Measurements from ENCODE around the gene RSU1.

Gene RSU1

GRCh38 chr10:16602104-16602775 is 215.0 kb downstream of the RSU1 start:
- no peak for DNase-seq (ENCODE audit: low spot score)

GRCh38 chr10:16599662-16600061 is 217.6 kb downstream of the RSU1 start:
- DNase-seq (ENCODE audit: low spot score) = no peak

GRCh38 chr10:16597656-16598055 is 219.6 kb downstream of the RSU1 start:
- DNase-seq (ENCODE audit: low spot score) = no peak

- DNase-seq (ENCODE audit: low spot score) = no peak
Measured at GRCh38 chr10:16592378-16592777, 224.8 kb downstream of the RSU1 start.

GRCh38 chr10:16586358-16587138 is 230.7 kb downstream of the RSU1 start:
- no peak for DNase-seq (ENCODE audit: low spot score)

- no peak for DNase-seq (ENCODE audit: low spot score)
Measured at GRCh38 chr10:16585103-16585502, 232.1 kb downstream of the RSU1 start.

- DNase-seq (ENCODE audit: low spot score) = no peak
Measured at GRCh38 chr10:16583382-16583781, 233.8 kb downstream of the RSU1 start.

- DNase-seq (ENCODE audit: low spot score) = no peak
Measured at GRCh38 chr10:16581202-16581601, 236.0 kb downstream of the RSU1 start.

- peak; percentile 2 for DNase-seq (ENCODE audit: low spot score)
Measured at GRCh38 chr10:16570731-16571130, 246.5 kb downstream of the RSU1 start.

GRCh38 chr10:16566202-16566805 is 250.9 kb downstream of the RSU1 start:
- DNase-seq (ENCODE audit: low spot score) = no peak

GRCh38 chr10:16565604-16566003 is 251.6 kb downstream of the RSU1 start:
- no peak for DNase-seq (ENCODE audit: low spot score)

GRCh38 chr10:16562891-16563290 is 254.3 kb downstream of the RSU1 start:
- no peak for DNase-seq (ENCODE audit: low spot score)

- DNase-seq (ENCODE audit: low spot score) = no peak
Measured at GRCh38 chr10:16559236-16559773, 257.9 kb downstream of the RSU1 start.

- DNase-seq (ENCODE audit: low spot score) = no peak
Measured at GRCh38 chr10:16547973-16548372, 269.3 kb downstream of the RSU1 start.

- peak; percentile 57 for DNase-seq (ENCODE audit: low spot score)
Measured at GRCh38 chr10:16545116-16545736, 272.0 kb downstream of the RSU1 start.

GRCh38 chr10:16544591-16544990 is 272.6 kb downstream of the RSU1 start:
- no peak for DNase-seq (ENCODE audit: low spot score)

- DNase-seq (ENCODE audit: low spot score) = no peak
Measured at GRCh38 chr10:16544099-16544498, 273.1 kb downstream of the RSU1 start.

Data from kidney tubule cell (primary cell).